Ishikawa (cell line): ENCODE data around the gene NRXN3.

ENCODE experiments used
- CEBPB ChIP-seq: IDR thresholded peaks from 2 replicates; pipeline ENCODE4 v1.6.1; 2012
- CREB1 ChIP-seq: IDR thresholded peaks from 2 replicates; pipeline ENCODE4 v1.6.1; 2012; ENCODE audit warnings: low read depth
- EGR1 ChIP-seq: IDR thresholded peaks from 2 replicates; pipeline ENCODE4 v1.6.1; 2012
- EP300 ChIP-seq: IDR thresholded peaks from 2 replicates; pipeline ENCODE4 v1.6.1; 2012; ENCODE audit warnings: borderline replicate concordance
- FOXM1 ChIP-seq: IDR thresholded peaks from 2 replicates; pipeline ENCODE4 v1.6.1; 2012; ENCODE audit warnings: low read depth, borderline replicate concordance
- NFIC ChIP-seq: IDR thresholded peaks from 2 replicates; pipeline ENCODE4 v1.6.1; 2012
- RAD21 ChIP-seq: IDR thresholded peaks from 2 replicates; pipeline ENCODE4 v1.6.1; 2012; ENCODE audit warnings: low read depth
- TAF1 ChIP-seq: IDR thresholded peaks from 2 replicates; pipeline ENCODE4 v1.6.1; 2012; ENCODE audit warnings: low read depth, mild to moderate bottlenecking
- TCF12 ChIP-seq: IDR thresholded peaks from 2 replicates; pipeline ENCODE4 v1.6.1; 2012; ENCODE audit warnings: low read depth
- TEAD4 ChIP-seq: IDR thresholded peaks from 2 replicates; pipeline ENCODE4 v1.6.1; 2012
- YY1 ChIP-seq: IDR thresholded peaks from 2 replicates; pipeline ENCODE4 v1.6.1; 2012; ENCODE audit warnings: low read depth
- ZBTB7A ChIP-seq: IDR thresholded peaks from 2 replicates; pipeline ENCODE4 v1.6.1; 2012; ENCODE audit warnings: low read depth
- TF ChIP-seq, protein P1 (sequence below): IDR thresholded peaks from 2 replicates; pipeline ENCODE4 v1.6.1; 2012
- TF ChIP-seq, protein P2 (sequence below): IDR thresholded peaks from 2 replicates; pipeline ENCODE4 v1.6.1; 2012; ENCODE audit warnings: low read depth, mild to moderate bottlenecking
- TF ChIP-seq, protein P3 (sequence below): IDR thresholded peaks from 2 replicates; pipeline ENCODE4 v1.6.1; 2012

Gene NRXN3

DNA sequence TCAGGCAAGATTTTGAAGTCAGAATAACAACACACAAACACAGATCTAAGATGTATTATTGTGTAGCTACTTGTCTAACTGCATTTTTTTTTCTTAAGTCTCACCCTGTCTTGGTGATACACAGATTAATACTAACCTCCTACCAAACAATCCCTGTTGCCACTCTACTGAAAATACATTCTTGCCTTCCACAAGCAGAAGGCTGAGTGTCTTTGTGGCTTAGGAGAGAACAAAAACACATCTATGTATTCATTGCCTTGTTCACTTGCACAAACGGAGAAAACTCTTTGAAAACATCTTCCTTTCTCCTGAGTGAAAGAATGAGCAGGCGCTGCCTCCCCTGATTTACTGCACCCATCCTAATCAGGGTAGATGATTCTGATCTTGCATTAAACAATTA lies 1398.9 kb downstream of the NRXN3 start:
- TF ChIP-seq CREB1 (no peak), CEBPB (no peak), EP300 (no peak), FOXM1 (no peak)
- TF ChIP-seq, protein P1, sequence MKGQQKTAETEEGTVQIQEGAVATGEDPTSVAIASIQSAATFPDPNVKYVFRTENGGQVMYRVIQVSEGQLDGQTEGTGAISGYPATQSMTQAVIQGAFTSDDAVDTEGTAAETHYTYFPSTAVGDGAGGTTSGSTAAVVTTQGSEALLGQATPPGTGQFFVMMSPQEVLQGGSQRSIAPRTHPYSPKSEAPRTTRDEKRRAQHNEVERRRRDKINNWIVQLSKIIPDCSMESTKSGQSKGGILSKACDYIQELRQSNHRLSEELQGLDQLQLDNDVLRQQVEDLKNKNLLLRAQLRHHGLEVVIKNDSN: no peak
- TF ChIP-seq, protein P2, sequence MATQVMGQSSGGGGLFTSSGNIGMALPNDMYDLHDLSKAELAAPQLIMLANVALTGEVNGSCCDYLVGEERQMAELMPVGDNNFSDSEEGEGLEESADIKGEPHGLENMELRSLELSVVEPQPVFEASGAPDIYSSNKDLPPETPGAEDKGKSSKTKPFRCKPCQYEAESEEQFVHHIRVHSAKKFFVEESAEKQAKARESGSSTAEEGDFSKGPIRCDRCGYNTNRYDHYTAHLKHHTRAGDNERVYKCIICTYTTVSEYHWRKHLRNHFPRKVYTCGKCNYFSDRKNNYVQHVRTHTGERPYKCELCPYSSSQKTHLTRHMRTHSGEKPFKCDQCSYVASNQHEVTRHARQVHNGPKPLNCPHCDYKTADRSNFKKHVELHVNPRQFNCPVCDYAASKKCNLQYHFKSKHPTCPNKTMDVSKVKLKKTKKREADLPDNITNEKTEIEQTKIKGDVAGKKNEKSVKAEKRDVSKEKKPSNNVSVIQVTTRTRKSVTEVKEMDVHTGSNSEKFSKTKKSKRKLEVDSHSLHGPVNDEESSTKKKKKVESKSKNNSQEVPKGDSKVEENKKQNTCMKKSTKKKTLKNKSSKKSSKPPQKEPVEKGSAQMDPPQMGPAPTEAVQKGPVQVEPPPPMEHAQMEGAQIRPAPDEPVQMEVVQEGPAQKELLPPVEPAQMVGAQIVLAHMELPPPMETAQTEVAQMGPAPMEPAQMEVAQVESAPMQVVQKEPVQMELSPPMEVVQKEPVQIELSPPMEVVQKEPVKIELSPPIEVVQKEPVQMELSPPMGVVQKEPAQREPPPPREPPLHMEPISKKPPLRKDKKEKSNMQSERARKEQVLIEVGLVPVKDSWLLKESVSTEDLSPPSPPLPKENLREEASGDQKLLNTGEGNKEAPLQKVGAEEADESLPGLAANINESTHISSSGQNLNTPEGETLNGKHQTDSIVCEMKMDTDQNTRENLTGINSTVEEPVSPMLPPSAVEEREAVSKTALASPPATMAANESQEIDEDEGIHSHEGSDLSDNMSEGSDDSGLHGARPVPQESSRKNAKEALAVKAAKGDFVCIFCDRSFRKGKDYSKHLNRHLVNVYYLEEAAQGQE: no peak

DNA sequence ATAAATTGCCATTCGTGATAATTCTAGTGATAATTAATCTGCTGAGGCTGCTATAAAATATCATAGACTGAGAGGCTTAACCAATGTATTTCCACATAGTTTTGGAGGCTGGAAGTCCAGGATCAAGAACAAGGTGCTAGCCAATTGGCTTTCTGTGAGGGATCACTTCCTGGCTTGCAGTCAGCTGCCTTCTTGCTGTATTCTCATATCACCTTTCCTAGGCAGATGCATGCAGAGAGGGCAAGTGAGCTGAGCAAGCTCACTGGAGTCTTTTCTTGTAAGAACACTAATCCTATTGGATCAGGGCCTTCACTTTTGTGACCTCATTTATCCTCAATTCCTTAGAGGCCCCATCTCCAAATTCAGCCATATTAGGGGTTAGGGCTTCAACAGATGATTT lies 1400.5 kb downstream of the NRXN3 start:
- TF ChIP-seq EP300: no peak
- no peak for TF ChIP-seq EGR1
- TF ChIP-seq FOXM1: no peak

- no peak for TF ChIP-seq TEAD4
- no peak for TF ChIP-seq TAF1
- TF ChIP-seq ZBTB7A: no peak
- no peak for TF ChIP-seq RAD21
- TF ChIP-seq, protein P3, sequence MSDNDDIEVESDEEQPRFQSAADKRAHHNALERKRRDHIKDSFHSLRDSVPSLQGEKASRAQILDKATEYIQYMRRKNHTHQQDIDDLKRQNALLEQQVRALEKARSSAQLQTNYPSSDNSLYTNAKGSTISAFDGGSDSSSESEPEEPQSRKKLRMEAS: no peak
- TF ChIP-seq EGR1: no peak
- TF ChIP-seq EP300: no peak
- TF ChIP-seq YY1: no peak
- TF ChIP-seq FOXM1: no peak
- TF ChIP-seq TCF12: no peak
- TF ChIP-seq NFIC: no peak
- TF ChIP-seq, protein P2: no peak
- TF ChIP-seq CREB1: no peak
Measured at GRCh38 chr14:79571366-79571765, 1401.2 kb downstream of the NRXN3 start.

DNA sequence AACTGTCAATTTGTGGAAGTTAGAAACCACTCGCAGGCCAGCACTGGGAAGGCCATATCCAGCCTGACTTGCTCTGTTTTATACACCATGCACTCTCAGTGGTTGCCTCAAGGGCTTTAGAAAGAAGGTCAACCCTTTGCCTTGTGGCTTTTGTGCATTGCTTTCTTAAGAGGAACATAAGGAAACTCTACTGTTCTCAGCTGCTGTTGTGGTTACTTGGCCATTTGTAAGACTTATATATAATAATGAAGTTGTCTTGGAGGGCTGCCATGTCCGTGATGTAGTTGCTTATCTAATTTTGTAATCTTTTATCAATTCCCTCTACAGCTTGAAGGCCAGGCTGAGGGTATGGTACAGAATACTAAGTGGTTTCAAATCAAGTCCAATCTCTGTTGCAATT lies 1403.3 kb downstream of the NRXN3 start:
- no peak for TF ChIP-seq TEAD4
- no peak for TF ChIP-seq TAF1
- no peak for TF ChIP-seq YY1
- TF ChIP-seq, protein P2: no peak
- TF ChIP-seq EP300: no peak
- TF ChIP-seq CEBPB: no peak
- TF ChIP-seq EGR1: no peak
- TF ChIP-seq CREB1: no peak

DNA sequence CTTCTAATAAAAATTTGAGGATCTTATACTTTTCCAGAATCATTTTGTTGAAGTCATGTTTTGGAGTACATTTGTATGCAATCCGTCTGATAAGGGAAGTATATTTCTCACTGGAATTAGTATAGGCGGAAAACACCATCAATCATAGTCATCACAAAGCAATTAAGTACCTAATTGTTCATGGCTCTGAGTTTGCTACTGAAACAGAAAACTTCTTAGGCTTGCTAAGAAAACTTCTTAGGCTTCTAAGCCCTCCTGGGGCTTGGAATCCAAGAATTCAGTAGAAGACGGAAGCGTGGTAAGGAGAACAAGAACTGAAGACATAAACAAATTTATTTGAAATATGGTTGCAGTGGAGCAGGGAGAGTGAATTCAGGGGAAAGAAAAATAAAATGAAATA lies 1404.9 kb downstream of the NRXN3 start:
- no peak for TF ChIP-seq ZBTB7A
- no peak for TF ChIP-seq TEAD4

GRCh38 chr14:79576424-79576823 lies 1406.3 kb downstream of the NRXN3 start:
- TF ChIP-seq, protein P3: no peak
- TF ChIP-seq, protein P1: no peak
- TF ChIP-seq EGR1 (no peak), CREB1 (no peak), TAF1 (no peak), FOXM1 (no peak), TCF12 (no peak), RAD21 (no peak)
- TF ChIP-seq, protein P2: no peak
